Activated CD4-positive, alpha-beta T cell treated with anti-CD3 and anti-CD28 coated beads for 48 hours (primary cell): ENCODE measurements around the gene CHID1.
A peak's percentile ranks its signal among the peaks of the same experiment; 100 is the strongest.

ENCODE experiments used
- DNase-seq: peaks from one replicate; pipeline ENCODE4 v3.0.0-alpha.2; 2020

CHID1 gene

GRCh38 chr11:819129-819931 lies 91.3 kb downstream of the CHID1 start:
- DNase-seq, result peak; percentile 93

GRCh38 chr11:818396-819128 lies 92.0 kb downstream of the CHID1 start, which contains the start of gene PNPLA2:
PNPLA2 (plus strand) TSS chr11:818914; CDS start chr11:819719, 805 bp downstream.
- no peak for DNase-seq
